ACC112 (cell line): Measurements from ENCODE around the gene DDR2.
A peak's percentile ranks its signal among the peaks of the same experiment; 100 is the strongest.

Experiments used
- H2AFZ ChIP-seq: fragments of 200-600 bp; sonication (generic); one replicate; pipeline ENCODE4 v1.6.0; 2017; ENCODE audit warnings: antibody characterized with exemption, low read length; ENCODE audit not compliant: unreplicated experiment
- H3K27ac ChIP-seq: fragments of 200-600 bp; sonication (generic); 2 replicates; pipeline ENCODE4 v1.5.1; 2014; ENCODE audit warnings: low read depth, mild to moderate bottlenecking, antibody characterized with exemption, low read length, moderate library complexity
- H3K27me3 ChIP-seq: fragments of 200-600 bp; sonication (generic); 2 replicates; pipeline ENCODE4 v1.6.1; 2014; ENCODE audit warnings: mild to moderate bottlenecking, antibody characterized with exemption, low read length, moderate library complexity, mixed read lengths; ENCODE audit not compliant: insufficient read depth
- H3K36me3 ChIP-seq: fragments of 200-600 bp; sonication (generic); 2 replicates; pipeline ENCODE4 v1.6.1; 2016; ENCODE audit warnings: mild to moderate bottlenecking, antibody characterized with exemption, low read length, moderate library complexity, mixed read lengths; ENCODE audit not compliant: insufficient read depth
- H3K4me1 ChIP-seq: fragments of 200-600 bp; sonication (generic); one replicate; pipeline ENCODE4 v1.6.1; 2016; ENCODE audit warnings: low read length, mixed read lengths; ENCODE audit not compliant: insufficient read depth, unreplicated experiment, control insufficient read depth
- H3K4me3 ChIP-seq: fragments of 200-600 bp; sonication (generic); 2 replicates; pipeline ENCODE4 v1.5.1; 2014; ENCODE audit warnings: mild to moderate bottlenecking, low read depth, low read length
- H3K79me2 ChIP-seq: fragments of 200-600 bp; sonication (generic); one replicate; pipeline ENCODE4 v1.6.0; 2016; ENCODE audit warnings: low read length; ENCODE audit not compliant: control insufficient read depth, unreplicated experiment, insufficient read depth

Gene DDR2

GRCh38 chr1:162709132-162709860 is 77.0 kb downstream of the DDR2 start:
- Histone ChIP-seq H3K4me3 (peak overlapping the region; percentile 32; the same call in 1 of the 2 replicates), H3K27ac (peak overlapping the region; percentile 79), H3K79me2 (peaks cover 30% of the 10 kb centered on the region), H3K36me3 (peaks cover 13% of the 10 kb centered on the region; the same call in 1 of the 2 replicates), H2AFZ (no peak overlapping the region), H3K4me1 (peaks cover 30% of the 10 kb centered on the region), H3K27me3 (no peaks in the 10 kb centered on the region)

DNA sequence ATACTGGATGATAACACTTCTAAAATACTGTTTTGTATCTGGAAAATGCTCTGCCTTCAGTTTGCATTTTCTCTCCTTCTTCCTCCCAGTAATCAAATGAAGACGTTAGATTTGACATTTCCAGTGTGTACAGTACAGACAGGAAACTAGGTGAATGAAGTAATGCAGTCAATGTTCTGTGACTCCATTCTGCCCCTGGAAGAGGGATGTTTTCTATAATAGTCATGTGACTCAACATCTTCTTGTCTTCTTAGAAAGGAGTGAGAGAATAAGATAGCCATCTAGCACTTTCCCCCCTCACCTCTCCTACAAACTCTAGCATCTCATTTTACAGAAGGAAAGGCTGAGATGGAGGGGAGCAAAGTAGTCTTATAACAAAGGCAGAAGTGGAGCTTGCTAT is 77.6 kb downstream of the DDR2 start:
- H3K27ac ChIP-seq, result peak overlapping the region; percentile 79
- peak overlapping the region; percentile 32; the same call in 1 of the 2 replicates for H3K4me3 ChIP-seq
- no peak overlapping the region for H2AFZ ChIP-seq
- peaks cover 30% of the 10 kb centered on the region for H3K4me1 ChIP-seq
- H3K79me2 ChIP-seq, result peaks cover 35% of the 10 kb centered on the region
- H3K27me3 ChIP-seq, result no peaks in the 10 kb centered on the region
- H3K36me3 ChIP-seq, result peaks cover 13% of the 10 kb centered on the region; the same call in 1 of the 2 replicates

- peaks cover 30% of the 10 kb centered on the region for H3K4me1 ChIP-seq
- H2AFZ ChIP-seq, result no peak overlapping the region
- H3K4me3 ChIP-seq, result peak overlapping the region; percentile 32; the same call in 1 of the 2 replicates
- peaks cover 32% of the 10 kb centered on the region for H3K79me2 ChIP-seq
- H3K27me3 ChIP-seq, result no peaks in the 10 kb centered on the region
- H3K27ac ChIP-seq, result peak overlapping the region; percentile 79
- H3K36me3 ChIP-seq, result peaks cover 13% of the 10 kb centered on the region; the same call in 1 of the 2 replicates
Observed at GRCh38 chr1:162710345-162710744, 78.1 kb downstream of the DDR2 start.

DNA sequence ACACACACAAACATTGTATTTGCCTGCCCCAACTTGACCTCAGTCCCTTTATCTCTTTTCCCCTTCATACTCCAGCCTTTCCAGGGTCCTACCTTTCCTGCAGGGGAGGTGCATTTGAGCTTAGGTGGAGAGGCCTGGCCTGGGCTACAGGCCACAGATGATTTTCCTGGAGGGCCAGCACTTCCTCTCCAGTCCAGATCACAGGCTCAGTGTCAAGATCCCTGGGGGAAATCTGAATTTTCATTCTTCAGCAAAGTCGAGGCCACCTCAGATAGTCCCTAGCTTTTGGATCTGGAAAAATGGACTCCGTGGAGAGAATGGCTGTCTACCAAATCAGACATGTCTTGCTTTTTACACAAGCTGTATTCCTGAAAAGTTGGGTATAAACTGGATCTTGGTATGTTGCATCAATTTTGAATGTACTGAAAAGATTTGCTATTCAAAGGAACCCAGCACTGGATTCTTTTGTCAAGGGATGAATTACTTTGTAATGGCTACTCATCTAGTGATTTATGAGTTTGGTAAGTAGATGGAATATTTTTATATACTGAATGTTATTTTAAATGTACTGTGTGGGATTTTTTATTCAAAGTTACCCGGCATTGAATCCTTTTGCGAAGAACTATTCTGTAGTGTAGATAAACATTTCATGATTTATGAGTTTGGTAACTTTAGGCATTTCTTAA is 78.7 kb downstream of the DDR2 start:
- H3K27ac ChIP-seq, result peak overlapping the region; percentile 79
- H2AFZ ChIP-seq, result no peak overlapping the region
- H3K79me2 ChIP-seq, result peaks cover 27% of the 10 kb centered on the region
- H3K4me1 ChIP-seq, result peaks cover 30% of the 10 kb centered on the region
- H3K27me3 ChIP-seq, result no peaks in the 10 kb centered on the region
- peak overlapping the region; percentile 24; the same call in 1 of the 2 replicates for H3K4me3 ChIP-seq
- peaks cover 11% of the 10 kb centered on the region; the same call in 1 of the 2 replicates for H3K36me3 ChIP-seq

DNA sequence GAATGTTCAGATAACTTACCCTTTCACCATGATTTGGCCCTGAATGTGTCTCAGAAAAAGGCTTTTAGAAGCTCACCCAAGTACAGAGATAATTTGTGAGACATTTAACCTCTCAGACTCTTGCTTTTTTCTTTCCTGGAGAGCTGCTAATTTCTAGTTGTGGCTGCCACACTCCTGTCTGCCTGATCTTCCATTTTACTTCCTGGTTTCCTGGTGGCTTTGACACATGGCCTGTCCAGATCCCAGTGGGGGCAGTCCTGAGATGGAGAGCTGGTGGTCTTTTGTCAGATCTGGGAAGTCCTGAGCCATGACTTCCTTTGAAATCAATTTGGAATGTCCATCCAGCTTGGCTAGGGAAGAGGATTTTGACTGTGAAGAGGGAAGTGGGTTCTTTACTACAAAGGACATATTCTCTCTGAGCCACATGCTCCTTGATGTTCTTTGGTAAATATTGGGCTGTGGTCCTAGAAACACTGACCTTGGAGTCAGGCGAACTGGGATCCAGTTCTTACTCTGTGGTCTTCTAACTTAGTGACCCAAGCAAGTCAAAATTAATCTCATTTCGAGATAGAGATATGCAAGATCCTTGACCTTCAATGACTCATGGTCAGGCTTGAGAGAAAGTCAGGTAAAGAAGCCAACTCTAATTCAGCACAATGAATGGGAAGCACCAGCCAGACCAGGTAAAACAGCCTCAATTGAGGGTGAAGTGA is 80.2 kb downstream of the DDR2 start:
- H3K4me1 ChIP-seq, result peaks cover 33% of the 10 kb centered on the region
- no peaks in the 10 kb centered on the region for H3K27me3 ChIP-seq
- no peak overlapping the region for H3K27ac ChIP-seq
- H3K4me3 ChIP-seq, result no peak overlapping the region
- H3K79me2 ChIP-seq, result peaks cover 33% of the 10 kb centered on the region
- no peak overlapping the region for H2AFZ ChIP-seq
- H3K36me3 ChIP-seq, result 0 out of 2 replicates have a peak, but pooled peaks cover 7% of the 10 kb centered on the region

GRCh38 chr1:162716123-162716522 is 83.9 kb downstream of the DDR2 start:
- Histone ChIP-seq H3K4me1 (peaks cover 9% of the 10 kb centered on the region), H3K36me3 (peaks cover 14% of the 10 kb centered on the region), H3K27ac (no peak overlapping the region), H3K4me3 (no peak overlapping the region), H3K79me2 (peaks cover 35% of the 10 kb centered on the region), H2AFZ (no peak overlapping the region), H3K27me3 (no peaks in the 10 kb centered on the region)

DNA sequence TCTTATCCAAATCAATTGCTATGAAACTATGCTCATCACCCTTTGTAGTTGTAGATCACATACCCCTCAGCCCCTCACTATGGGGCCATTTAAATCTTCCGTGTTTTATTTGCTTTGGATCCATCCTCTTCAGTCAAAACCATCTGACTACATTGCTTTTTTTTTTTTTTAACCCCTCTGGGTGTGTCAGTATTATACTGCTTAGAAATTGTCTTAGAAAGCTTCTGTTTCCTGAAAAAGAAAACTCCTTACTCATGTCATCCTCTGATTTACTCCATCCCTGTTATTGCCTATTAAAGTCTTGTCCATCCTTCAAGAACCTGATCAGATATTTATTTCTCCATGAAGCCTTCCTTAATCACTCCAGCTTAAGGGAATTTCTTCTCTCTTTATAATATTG is 84.3 kb downstream of the DDR2 start:
- H3K79me2 ChIP-seq, result peaks cover 37% of the 10 kb centered on the region
- no peak overlapping the region for H3K27ac ChIP-seq
- no peaks in the 10 kb centered on the region for H3K27me3 ChIP-seq
- no peak overlapping the region for H2AFZ ChIP-seq
- H3K4me3 ChIP-seq, result no peak overlapping the region
- peaks cover 19% of the 10 kb centered on the region for H3K36me3 ChIP-seq
- peaks cover 11% of the 10 kb centered on the region for H3K4me1 ChIP-seq

DNA sequence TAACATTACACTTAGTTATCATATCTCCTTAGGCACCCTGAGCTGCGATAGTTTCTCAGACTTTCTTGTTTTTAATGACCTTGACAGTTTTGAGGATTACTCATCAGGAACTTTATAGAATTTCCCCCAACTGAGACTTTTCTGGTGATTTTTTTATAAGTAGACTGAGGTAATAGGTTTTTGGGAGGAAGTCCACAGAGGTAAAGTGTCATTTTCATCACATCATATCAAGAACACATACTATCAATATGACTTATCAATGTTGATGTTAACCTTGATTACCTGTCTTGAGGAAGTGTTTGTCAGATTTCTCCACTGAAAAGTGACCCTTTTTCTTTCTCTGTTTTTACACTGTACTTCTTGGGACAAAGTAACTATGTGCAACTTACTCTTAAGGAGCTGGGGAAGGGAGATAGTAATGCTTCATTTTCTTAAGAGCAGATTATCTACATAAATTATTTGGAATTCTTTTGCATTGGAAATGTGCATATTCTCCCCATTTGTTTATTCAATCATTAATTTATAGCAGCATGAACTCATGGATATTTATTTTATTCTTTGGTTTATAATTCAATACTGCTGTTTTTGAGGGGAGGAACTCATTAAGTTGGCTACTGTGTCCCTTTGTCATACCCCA is 85.4 kb downstream of the DDR2 start:
- H3K4me1 ChIP-seq, result peaks cover 11% of the 10 kb centered on the region
- no peak overlapping the region for H3K4me3 ChIP-seq
- no peaks in the 10 kb centered on the region for H3K27me3 ChIP-seq
- H3K36me3 ChIP-seq, result peaks cover 19% of the 10 kb centered on the region
- H3K27ac ChIP-seq, result no peak overlapping the region
- H3K79me2 ChIP-seq, result peaks cover 30% of the 10 kb centered on the region
- H2AFZ ChIP-seq, result no peak overlapping the region

GRCh38 chr1:162719678-162720077 is 87.4 kb downstream of the DDR2 start:
- H3K79me2 ChIP-seq, result peaks cover 27% of the 10 kb centered on the region

DNA sequence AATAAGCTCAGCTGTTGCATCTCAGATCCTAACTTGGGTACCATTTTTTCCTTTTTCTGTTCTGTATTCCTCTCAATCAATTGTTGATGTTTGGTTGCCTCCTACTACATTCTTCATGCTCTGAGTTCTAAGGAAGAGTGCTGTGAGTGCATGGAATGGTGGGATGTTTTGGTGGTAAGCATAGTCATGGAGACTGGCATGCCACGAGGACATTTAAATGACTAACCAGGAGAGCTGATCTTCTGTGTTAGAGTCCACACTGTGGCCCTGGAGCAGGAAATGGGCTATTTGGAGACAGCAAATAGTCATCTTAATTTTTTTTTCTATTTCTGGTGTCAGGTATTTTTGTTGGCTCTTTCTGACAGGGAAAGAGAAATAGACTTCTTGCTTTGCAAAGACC is 88.7 kb downstream of the DDR2 start:
- no peak overlapping the region for H2AFZ ChIP-seq
- no peak overlapping the region for H3K4me3 ChIP-seq
- H3K27ac ChIP-seq, result peak overlapping the region; percentile 24
- no peaks in the 10 kb centered on the region for H3K27me3 ChIP-seq
- peaks cover 19% of the 10 kb centered on the region for H3K36me3 ChIP-seq
- peaks cover 25% of the 10 kb centered on the region for H3K79me2 ChIP-seq
- H3K4me1 ChIP-seq, result peaks cover 27% of the 10 kb centered on the region

More at GRCh38 chr1:162719678-162720077, 87.4 kb downstream of the DDR2 start:
- Histone ChIP-seq H2AFZ (no peak overlapping the region), H3K27me3 (no peaks in the 10 kb centered on the region), H3K4me3 (no peak overlapping the region), H3K36me3 (peaks cover 19% of the 10 kb centered on the region), H3K27ac (no peak overlapping the region), H3K4me1 (peaks cover 15% of the 10 kb centered on the region)
